Activated T-cell treated with anti-CD3 and anti-CD28 coated beads, Interleukin-2, amount 50 U/mL, for 4 hours (primary cell): ENCODE results near the gene FPR3. TPM values are rescaled to one million over a fixed set of nuclear protein-coding genes. Genes with fewer than 3 reads are reported as not detected.
A peak's percentile ranks its signal among the peaks of the same experiment; 100 is the strongest.
"Not testable (repeated sequence)": the region's sequence is repeated elsewhere in the genome, so short reads cannot be mapped to it uniquely, and the experiment has no call there.

Experiments used
- ATAC-seq, 2 donors: fragments of 200-7000 bp; cut with Tn5 transposase; one replicate each; pipeline ENCODE4 v1.10.0; 2021
- DNase-seq: peaks from one replicate; pipeline ENCODE4 v3.0.0-alpha.2; 2020
- H3K27me3 Mint-ChIP-seq: one replicate; pipeline ENCODE4 v1.8.0; 2021; ENCODE audit warnings: low read depth, mixed read lengths
- H3K36me3 Mint-ChIP-seq: one replicate; pipeline ENCODE4 v1.8.0; 2022; ENCODE audit warnings: mixed read lengths; ENCODE audit not compliant: insufficient read depth
- H3K4me1 Mint-ChIP-seq: one replicate; pipeline ENCODE4 v1.8.0; 2021; ENCODE audit warnings: low read depth, mixed read lengths
- H3K4me3 Mint-ChIP-seq: one replicate; pipeline ENCODE4 v1.8.0; 2021; ENCODE audit warnings: mild to moderate bottlenecking, moderate library complexity, mixed read lengths
- H3K9me3 Mint-ChIP-seq: one replicate; pipeline ENCODE4 v1.8.0; 2021; ENCODE audit warnings: mixed read lengths
- total RNA-seq, 3 donors: library from RNA; stranded (reverse); gene quantifications; one replicate each; pipeline ENCODE4 v1.2.1, GENCODE V29; 2021

Gene FPR3
- total RNA-seq, 3 donors from 2014 or later, result not detected

DNA sequence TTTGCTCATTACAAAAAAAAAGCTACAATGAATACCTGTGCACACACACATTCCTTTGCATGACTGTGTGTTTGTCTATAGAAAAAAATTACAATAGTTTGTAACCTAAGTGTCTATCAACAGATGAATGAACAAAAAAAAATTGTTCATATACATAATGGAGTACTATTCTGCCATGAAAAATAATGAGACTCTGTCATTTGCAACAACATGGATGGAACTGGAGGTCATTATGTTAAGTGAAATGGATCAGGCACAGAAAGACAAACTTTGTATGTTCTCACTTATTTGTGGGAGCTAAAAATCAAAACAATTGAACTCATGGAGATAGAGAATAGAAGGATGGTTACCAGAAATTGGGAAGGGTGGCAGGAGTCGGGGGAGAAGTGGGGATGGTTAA lies 18.4 kb upstream of the FPR3 start:
- H3K36me3 Mint-ChIP-seq, result not testable (repeated sequence)

DNA sequence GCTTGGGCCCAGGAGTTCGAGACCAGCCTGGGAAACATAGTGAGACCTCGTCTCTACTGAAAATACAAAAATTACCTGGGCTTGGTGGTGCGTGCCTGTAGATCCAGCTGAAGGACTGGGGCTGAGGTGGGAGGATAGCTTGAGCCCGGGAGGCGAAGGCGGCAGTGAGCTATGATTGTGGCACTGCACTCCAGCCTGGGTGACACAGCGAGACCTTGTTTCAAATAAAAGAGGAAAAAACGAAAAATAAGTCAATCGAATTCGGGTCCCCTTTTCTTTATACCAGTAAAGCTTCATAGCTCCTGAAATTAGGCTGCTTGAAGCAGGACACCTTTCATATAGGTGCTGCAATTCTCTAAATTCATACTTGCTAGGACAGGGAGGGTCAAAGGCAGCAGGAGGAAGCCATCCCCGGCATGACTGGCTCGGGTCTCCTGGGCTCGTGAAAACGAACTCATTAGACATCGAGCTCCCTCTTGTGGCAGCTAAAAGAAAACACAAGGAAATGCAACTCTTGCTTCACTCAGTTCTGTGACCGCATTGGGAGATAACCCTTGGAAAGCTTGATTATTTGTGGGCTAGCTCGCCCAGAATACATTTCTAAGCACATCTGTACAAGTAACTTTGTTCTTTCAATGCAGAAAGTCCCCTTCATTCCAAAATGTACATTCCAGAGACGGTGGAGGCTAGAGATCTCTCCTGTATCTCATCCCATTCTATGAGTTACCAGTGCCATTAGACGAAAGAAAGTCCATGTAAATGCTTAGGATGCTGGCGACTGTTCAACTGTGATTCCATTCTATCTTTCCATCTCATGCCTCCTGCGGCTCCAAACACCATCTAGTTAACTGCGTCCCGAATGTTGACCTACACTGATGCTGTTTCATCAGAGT lies 17.1 kb upstream of the FPR3 start:
- ATAC-seq, result peak; percentile 43 to 66
- H3K36me3 Mint-ChIP-seq, result no peaks in the 10 kb centered on the region

More for the DNA sequence above, 18.4 kb upstream of the FPR3 start:
- H3K4me3 Mint-ChIP-seq, ATAC-seq, H3K9me3 Mint-ChIP-seq, DNase-seq, H3K4me1 Mint-ChIP-seq: not testable (repeated sequence)
- H3K27me3 Mint-ChIP-seq, result peaks cover 49% of the 10 kb centered on the region

DNA sequence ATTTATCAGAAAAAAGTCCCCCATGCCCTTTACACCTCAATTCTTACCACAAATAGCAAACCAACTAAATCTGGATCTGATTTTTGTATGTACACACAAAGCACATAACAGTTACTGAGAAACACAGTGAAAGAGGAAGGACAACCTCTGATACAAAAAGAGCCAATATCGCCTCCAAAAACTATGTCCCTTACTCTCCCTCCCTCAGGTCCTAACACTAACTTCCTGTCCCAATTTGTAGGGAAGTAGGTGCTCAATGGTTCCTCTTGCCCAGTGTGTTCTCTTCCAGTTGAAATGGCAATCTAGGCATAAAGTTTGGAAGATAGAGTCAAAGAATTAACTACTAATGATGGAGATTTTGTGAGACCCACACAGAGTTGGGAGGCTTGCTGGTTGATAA lies 15.8 kb upstream of the FPR3 start:
- ATAC-seq (no peak), DNase-seq (no peak)
- Mint-ChIP-seq H3K36me3 (no peaks in the 10 kb centered on the region), H3K27me3 (peaks cover 41% of the 10 kb centered on the region), H3K9me3 (no peaks in the 10 kb centered on the region), H3K4me3 (no peak overlapping the region), H3K4me1 (no peaks in the 10 kb centered on the region)

More for the DNA sequence above, 17.1 kb upstream of the FPR3 start:
- H3K27me3 Mint-ChIP-seq, result peaks cover 46% of the 10 kb centered on the region
- no peaks in the 10 kb centered on the region for H3K4me1 Mint-ChIP-seq
- H3K9me3 Mint-ChIP-seq, result peaks cover 2% of the 10 kb centered on the region
- DNase-seq, result peak; percentile 22
- no peak overlapping the region for H3K4me3 Mint-ChIP-seq

DNA sequence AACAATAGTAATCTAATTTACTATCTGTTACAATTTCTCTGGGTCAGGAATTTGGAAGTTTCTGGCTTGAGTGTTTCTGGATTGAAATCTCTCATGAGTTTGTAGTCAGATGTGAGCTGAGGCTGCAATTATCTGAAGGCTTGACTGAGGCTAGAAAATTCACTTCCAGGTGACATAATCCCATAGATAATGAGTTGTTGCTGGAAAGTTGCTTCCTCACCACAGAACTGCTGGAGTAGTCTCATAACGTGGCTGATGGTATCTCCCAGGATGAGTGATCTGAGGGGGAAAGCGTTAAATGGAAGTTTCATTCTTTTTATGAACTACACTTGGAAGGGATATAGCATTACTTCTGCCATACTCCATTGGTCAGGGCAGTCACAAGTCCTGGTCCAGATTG lies 15.3 kb upstream of the FPR3 start:
- no peak overlapping the region for H3K4me3 Mint-ChIP-seq
- ATAC-seq (no peak), DNase-seq (no peak)
- no peaks in the 10 kb centered on the region for H3K9me3 Mint-ChIP-seq
- H3K36me3 Mint-ChIP-seq, result no peaks in the 10 kb centered on the region
- peaks cover 39% of the 10 kb centered on the region for H3K27me3 Mint-ChIP-seq
- no peaks in the 10 kb centered on the region for H3K4me1 Mint-ChIP-seq

DNA sequence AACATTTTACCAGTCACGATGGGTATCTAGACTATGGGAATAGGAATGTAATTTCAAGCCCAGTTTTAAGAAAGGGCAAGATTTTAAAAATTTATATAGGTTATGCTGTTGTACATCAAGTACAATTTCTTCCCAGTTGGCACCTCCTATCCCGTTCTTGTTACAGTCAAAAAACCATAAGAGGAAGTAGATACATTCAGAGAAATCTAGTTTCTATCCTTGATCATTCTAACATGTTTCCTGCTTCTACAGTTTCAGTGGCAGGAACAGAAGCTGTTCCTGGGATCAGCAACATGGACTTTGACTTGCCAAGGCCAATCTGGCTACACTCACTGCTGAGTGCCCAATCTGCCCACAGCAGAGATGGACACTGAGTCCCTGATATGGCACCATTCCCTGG lies 14.7 kb upstream of the FPR3 start:
- DNase-seq (no peak), ATAC-seq (no peak)
- no peaks in the 10 kb centered on the region for H3K4me1 Mint-ChIP-seq
- peaks cover 35% of the 10 kb centered on the region for H3K27me3 Mint-ChIP-seq
- no peaks in the 10 kb centered on the region for H3K9me3 Mint-ChIP-seq
- H3K36me3 Mint-ChIP-seq, result no peaks in the 10 kb centered on the region
- H3K4me3 Mint-ChIP-seq, result no peak overlapping the region

DNA sequence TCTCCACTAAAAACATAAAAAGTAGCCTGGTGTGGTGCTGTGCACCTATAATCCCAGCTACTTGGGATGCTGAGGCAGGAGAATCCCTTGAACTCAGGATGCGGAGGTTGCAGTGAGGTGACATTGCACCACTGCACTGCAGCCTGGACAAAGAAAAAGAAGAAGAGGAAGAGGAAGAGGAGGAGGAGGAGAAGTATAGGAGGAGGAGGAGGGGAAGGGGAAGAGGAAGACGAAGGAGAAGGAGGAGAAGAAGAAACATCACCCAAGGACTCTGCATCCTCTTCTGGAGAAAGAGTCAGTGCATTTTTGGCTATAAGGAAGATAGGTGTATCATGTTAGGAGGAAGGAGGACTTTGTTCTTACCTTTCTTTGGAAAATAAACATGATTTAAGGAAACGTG lies 13.0 kb upstream of the FPR3 start:
- H3K9me3 Mint-ChIP-seq, result no peaks in the 10 kb centered on the region
- no peaks in the 10 kb centered on the region for H3K36me3 Mint-ChIP-seq
- ATAC-seq, result no peak
- no peak for DNase-seq
- H3K4me3 Mint-ChIP-seq, result no peak overlapping the region
- peaks cover 26% of the 10 kb centered on the region for H3K27me3 Mint-ChIP-seq
- no peaks in the 10 kb centered on the region for H3K4me1 Mint-ChIP-seq

DNA sequence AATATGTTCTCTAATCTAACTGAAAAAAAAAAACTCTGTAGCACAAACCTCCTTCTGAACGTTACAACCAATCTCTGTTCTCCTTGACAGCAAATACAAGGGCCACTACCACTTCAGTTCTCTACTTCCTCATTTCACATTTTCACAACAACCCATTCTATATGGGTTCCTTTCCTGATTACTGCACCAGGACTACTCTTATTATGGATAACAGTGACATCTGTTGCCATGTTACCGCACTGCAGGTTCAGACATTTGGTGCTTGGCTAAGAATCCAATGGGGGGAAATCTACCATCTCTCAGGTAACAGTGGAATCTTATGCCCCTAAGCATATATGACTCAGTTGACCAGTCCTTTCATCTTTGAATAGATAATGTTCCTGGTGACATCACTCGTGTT lies 11.6 kb upstream of the FPR3 start:
- no peak for DNase-seq
- H3K4me3 Mint-ChIP-seq, result no peak overlapping the region
- H3K27me3 Mint-ChIP-seq, result peaks cover 18% of the 10 kb centered on the region
- peaks cover 4% of the 10 kb centered on the region for H3K9me3 Mint-ChIP-seq
- no peaks in the 10 kb centered on the region for H3K36me3 Mint-ChIP-seq
- no peaks in the 10 kb centered on the region for H3K4me1 Mint-ChIP-seq
- ATAC-seq, result no peak

DNA sequence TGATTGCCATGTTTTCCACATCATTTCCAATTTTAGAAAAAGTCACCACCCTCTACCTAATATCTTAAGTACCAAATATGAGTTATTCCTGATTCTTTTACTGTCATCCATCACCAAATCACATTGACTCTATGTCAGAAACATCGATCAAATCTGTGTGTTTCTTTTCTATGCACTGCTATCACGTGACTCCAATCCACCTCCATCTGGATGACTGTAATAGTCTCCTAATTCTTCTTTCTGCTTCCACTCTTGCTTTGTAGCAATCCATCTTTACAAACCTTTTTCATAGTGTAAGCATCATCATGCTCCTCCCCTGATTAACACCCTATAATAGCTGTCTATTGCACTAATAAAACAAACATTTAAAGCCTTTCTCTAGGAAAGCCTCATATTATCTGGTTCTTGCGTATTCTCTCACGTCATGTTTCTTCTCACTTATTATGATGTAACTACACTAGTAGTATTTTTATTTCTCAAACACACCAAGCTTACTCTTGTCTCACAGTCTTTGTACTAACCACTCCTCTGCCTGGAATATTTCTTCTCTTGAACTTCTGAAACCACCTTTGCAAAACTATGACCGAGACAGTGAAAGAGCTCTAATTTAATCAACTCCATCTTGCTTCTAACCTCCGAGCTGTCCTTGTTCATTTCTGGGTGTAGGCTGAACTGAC lies 10.7 kb upstream of the FPR3 start:
- H3K27me3 Mint-ChIP-seq, result peaks cover 15% of the 10 kb centered on the region
- peaks cover 7% of the 10 kb centered on the region for H3K9me3 Mint-ChIP-seq
- ATAC-seq (no peak), DNase-seq (no peak)
- H3K36me3 Mint-ChIP-seq, result no peaks in the 10 kb centered on the region
- H3K4me3 Mint-ChIP-seq, result no peak overlapping the region
- no peaks in the 10 kb centered on the region for H3K4me1 Mint-ChIP-seq

DNA sequence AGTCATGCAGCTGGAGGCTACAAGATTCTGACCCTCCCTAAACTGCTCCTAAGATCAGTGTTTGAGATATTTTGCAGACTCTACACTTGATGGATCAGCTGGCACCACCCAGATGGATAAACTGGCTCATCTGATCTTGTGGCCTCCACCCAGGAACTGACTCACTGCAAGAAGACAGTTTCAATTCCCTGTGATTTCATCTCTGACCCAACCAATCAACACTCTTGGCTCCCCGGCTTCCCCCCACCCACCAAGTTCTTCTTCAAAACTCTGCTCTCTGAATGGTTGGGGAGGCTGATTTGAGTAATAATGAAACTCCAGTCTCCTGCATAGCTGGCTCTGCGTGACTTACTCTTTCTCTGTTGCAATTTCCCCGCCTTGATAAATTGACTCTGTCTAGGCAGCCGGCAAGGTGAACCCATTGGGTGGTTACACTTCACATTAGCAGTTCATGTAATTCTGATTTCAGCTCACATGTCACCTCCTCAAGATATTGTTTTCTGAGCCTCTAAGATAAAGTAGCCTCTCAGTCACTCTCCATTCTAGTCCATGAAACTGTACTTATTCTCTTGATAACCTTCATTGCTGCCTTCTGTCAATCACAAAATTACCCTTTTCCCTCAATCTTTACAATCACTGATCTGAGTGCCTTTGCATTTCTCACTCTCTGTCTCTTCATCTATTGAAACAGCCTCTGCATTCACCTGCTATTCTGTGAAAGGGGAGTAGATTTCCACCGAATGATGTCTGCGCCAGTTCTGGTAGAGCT lies 9.9 kb upstream of the FPR3 start:
- H3K27me3 Mint-ChIP-seq, result peaks cover 8% of the 10 kb centered on the region
- H3K4me1 Mint-ChIP-seq, result no peaks in the 10 kb centered on the region
- H3K36me3 Mint-ChIP-seq, result no peaks in the 10 kb centered on the region
- peak; percentile 93 to 94 for ATAC-seq
- no peak overlapping the region for H3K4me3 Mint-ChIP-seq
- no peak for DNase-seq
- peaks cover 7% of the 10 kb centered on the region for H3K9me3 Mint-ChIP-seq

DNA sequence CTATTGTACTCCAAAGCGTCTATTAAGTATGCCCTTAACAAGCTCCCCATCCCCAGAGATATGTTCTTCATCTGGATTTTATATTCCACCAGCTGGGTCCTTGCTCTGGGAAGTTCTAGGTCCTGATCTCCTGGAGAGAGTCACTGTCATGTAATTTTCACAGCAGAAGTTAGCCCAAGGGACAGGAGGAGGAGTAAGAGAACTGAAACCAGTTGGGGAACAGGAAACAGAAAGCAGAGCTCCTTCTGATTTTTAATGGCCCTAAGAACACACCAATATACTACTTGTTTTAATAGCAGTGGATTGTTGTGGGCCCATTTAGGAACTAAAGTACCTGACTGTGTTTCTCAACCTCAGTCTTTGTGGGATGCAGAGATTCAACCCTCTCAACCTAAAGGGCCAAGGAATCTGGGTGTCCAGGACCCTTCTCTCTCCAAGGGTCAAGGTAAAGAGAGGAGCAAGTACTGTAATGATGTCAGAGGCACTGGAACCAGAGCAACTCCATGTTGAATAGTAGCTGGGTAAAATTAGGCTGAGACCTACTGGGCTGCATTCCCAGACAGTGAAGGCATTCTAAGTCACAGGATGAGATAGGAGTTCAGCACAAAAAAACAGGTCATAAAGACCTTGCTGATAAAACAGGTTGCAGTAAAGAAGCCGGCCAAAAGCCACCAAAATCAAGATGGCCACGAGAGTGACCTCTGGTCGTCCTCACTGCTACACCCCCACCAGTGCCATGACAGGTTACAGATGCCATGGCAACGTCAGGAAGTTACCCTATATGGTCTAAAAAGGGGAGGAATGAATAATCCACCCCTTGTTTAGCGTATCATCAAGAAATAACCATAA lies 8.1 kb upstream of the FPR3 start:
- H3K4me1 Mint-ChIP-seq, result no peaks in the 10 kb centered on the region
- H3K27me3 Mint-ChIP-seq, result peaks cover 6% of the 10 kb centered on the region
- H3K36me3 Mint-ChIP-seq, result no peaks in the 10 kb centered on the region
- DNase-seq, result no peak
- ATAC-seq, result no peak
- H3K4me3 Mint-ChIP-seq, result no peak overlapping the region
- peaks cover 7% of the 10 kb centered on the region for H3K9me3 Mint-ChIP-seq

DNA sequence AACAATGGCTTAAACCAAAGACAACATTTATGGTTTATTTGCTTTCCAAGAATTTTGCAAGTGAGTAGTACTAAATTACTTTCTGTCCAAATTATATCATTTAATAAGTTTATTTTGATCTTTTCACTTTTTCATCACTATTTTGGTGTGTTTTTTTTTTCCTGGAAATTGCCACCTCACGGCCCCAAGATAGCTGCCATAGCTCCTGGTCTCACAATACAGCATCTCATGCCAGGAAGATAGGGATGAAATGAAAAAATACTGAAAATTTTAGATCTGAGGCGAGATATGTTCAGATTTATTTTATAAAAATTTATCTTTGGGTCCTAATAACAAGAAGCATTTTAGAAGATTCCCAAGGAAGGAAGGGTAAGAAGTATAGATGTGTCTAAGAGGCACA lies 6.9 kb upstream of the FPR3 start:
- no peaks in the 10 kb centered on the region for H3K36me3 Mint-ChIP-seq
- H3K4me3 Mint-ChIP-seq, result no peak overlapping the region
- peaks cover 6% of the 10 kb centered on the region for H3K27me3 Mint-ChIP-seq
- H3K9me3 Mint-ChIP-seq, result peaks cover 9% of the 10 kb centered on the region
- DNase-seq, result no peak
- ATAC-seq, result no peak
- H3K4me1 Mint-ChIP-seq, result no peaks in the 10 kb centered on the region

DNA sequence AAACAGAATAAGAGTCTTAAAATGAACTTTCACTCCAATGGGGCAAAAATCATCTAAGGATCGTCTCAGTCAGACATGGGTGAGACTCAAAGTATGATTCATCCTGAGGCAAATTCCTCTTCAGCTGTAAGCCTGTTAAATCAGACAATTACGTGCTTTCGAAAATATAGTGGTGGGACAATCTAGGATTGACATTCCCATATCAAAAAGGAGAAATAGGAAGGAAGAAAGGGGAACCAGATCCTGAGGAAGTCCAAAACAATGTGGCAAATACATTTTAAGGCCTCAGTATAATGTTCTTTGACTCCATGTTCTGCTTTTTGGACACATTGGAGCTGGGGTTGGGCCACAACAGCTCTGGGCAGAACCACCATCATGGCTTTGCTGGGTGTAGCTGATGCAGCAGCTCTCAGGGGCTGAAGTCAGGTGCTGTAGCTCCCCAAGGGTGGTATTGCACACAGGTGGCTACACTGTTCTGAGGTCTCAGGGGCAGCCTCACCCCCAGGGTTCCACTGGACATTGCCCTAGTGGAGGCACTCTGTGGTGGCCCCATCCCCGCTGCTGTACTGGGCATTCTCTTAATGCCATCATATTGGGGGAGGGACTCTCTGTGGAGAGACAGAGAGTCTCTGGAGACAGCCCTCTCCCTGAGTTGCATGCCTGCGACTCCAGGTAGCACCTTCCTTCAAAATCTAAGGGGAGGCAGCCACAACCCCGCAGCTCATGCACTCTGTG lies 5.7 kb upstream of the FPR3 start:
- no peak for ATAC-seq
- no peak for DNase-seq
- Mint-ChIP-seq H3K4me1 (no peaks in the 10 kb centered on the region), H3K9me3 (peaks cover 14% of the 10 kb centered on the region), H3K36me3 (no peaks in the 10 kb centered on the region), H3K27me3 (peaks cover 6% of the 10 kb centered on the region), H3K4me3 (no peak overlapping the region)

DNA sequence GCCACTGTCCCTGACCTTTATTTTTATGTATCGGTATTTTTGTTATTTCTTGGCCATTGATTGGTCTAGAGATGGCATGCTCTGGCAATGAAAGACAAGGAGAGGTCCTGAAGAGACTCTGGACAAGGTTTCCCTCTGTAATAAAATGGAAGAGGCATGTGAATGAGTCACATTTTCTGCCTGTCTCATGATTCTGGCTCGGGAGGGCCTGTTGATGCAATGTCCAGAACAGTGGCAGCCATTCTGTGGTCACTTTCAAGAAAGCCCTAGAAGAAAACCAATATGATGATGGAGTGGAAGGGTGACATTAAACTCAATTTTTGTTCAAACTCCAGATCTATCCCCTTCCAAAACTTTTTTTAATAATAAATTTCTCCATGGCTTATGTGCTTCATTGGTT lies 2.0 kb upstream of the FPR3 start:
- no peak for ATAC-seq
- Mint-ChIP-seq H3K27me3 (no peaks in the 10 kb centered on the region), H3K9me3 (peaks cover 13% of the 10 kb centered on the region), H3K4me3 (no peak overlapping the region), H3K36me3 (no peaks in the 10 kb centered on the region), H3K4me1 (no peaks in the 10 kb centered on the region)
- no peak for DNase-seq
